GM18519 (cell line): ENCODE results near the gene KCNJ12.
"Not testable (repeated sequence)": the region's sequence is repeated elsewhere in the genome, so short reads cannot be mapped to it uniquely, and the experiment has no call there.

Experiments
- ATAC-seq: cut with Tn5 transposase; IDR thresholded peaks from one replicate; pipeline ENCODE4 v1.9.1; 2021; ENCODE audit warnings: mild to moderate bottlenecking, moderate library complexity; ENCODE audit not compliant: unreplicated experiment, low FRiP score

Gene KCNJ12

GRCh38 chr17:21404539-21404938 lies 28.4 kb downstream of the KCNJ12 start:
- not testable (repeated sequence) for ATAC-seq

- not testable (repeated sequence) for ATAC-seq
Measured at GRCh38 chr17:21404956-21405731, 29.0 kb downstream of the KCNJ12 start.

GRCh38 chr17:21405904-21406400 lies 29.8 kb downstream of the KCNJ12 start:
- ATAC-seq, result not testable (repeated sequence)

- not testable (repeated sequence) for ATAC-seq
Measured at GRCh38 chr17:21406616-21407404, 30.7 kb downstream of the KCNJ12 start.

- not testable (repeated sequence) for ATAC-seq
Measured at GRCh38 chr17:21407752-21408151, 31.6 kb downstream of the KCNJ12 start.

GRCh38 chr17:21408224-21408623 lies 32.1 kb downstream of the KCNJ12 start:
- not testable (repeated sequence) for ATAC-seq

- not testable (repeated sequence) for ATAC-seq
Measured at GRCh38 chr17:21408766-21409300, 32.7 kb downstream of the KCNJ12 start.

- ATAC-seq, result not testable (repeated sequence)
Measured at GRCh38 chr17:21409388-21409787, 33.2 kb downstream of the KCNJ12 start.

GRCh38 chr17:21409971-21410370 lies 33.8 kb downstream of the KCNJ12 start:
- not testable (repeated sequence) for ATAC-seq

- not testable (repeated sequence) for ATAC-seq
Measured at GRCh38 chr17:21410371-21410770, 34.2 kb downstream of the KCNJ12 start.

- not testable (repeated sequence) for ATAC-seq
Measured at GRCh38 chr17:21410906-21411678, 34.9 kb downstream of the KCNJ12 start.

- ATAC-seq, result not testable (repeated sequence)
Measured at GRCh38 chr17:21411679-21412205, 35.6 kb downstream of the KCNJ12 start.

GRCh38 chr17:21412207-21412681 lies 36.1 kb downstream of the KCNJ12 start:
- ATAC-seq, result not testable (repeated sequence)

- ATAC-seq, result not testable (repeated sequence)
Measured at GRCh38 chr17:21413570-21414279, 37.6 kb downstream of the KCNJ12 start.

- not testable (repeated sequence) for ATAC-seq
Measured at GRCh38 chr17:21414616-21415015, 38.5 kb downstream of the KCNJ12 start.

- ATAC-seq, result not testable (repeated sequence)
Measured at GRCh38 chr17:21415166-21415990, 39.2 kb downstream of the KCNJ12 start.

GRCh38 chr17:21416471-21416981 lies 40.4 kb downstream of the KCNJ12 start:
- not testable (repeated sequence) for ATAC-seq

- not testable (repeated sequence) for ATAC-seq
Measured at GRCh38 chr17:21417349-21417748, 41.2 kb downstream of the KCNJ12 start.
